ENCODE measurements around the gene RAD54L. TPM values are rescaled to one million over a fixed set of nuclear protein-coding genes. Genes with fewer than 3 reads are reported as not detected.

Gene RAD54L
- total RNA-seq, 1 experiment from 2014 or later = 49.0 TPM

DNA sequence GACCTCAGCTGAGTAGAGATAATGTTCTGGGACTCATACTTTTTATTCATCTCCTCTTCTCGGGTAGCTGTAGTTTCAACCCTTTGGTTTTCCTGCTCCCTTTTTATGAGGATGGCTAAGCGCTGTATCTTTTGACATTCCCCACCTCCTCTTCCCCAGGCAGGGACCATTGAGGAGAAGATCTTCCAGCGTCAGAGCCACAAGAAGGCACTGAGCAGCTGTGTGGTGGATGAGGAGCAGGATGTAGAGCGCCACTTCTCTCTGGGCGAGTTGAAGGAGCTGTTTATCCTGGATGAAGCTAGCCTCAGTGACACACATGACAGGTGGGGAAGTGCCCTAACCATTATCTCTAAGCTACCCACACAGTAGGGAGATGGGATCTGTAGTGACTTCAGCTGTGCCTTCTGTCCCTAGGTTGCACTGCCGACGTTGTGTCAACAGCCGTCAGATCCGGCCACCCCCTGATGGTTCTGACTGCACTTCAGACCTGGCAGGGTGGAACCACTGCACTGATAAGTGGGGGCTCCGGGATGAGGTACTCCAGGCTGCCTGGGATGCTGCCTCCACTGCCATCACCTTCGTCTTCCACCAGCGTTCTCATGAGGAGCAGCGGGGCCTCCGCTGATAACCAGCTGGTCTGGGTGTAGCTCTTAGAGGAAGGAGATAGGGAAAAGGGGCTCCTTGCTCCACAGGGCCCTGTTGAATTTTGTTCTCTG, 30.3 kb downstream of the RAD54L start:
- ChIA-PET CTCF (no interaction called here), POLR2A (ENCODE audit: low non-redundant PET) (no interaction called here)
- intact Hi-C loops (cut with micrococcal nuclease; ENCODE audit: unreplicated experiment) = no loop called here
- Histone ChIP-seq H3K36me3 (ENCODE audit: insufficient read depth, low read length, poor library complexity, severe bottlenecking) (peaks cover 91% of the 10 kb centered on the region), H3K4me1 (ENCODE audit: insufficient read depth, low read length, poor library complexity, severe bottlenecking) (no peaks in the 10 kb centered on the region), H3K27me3 (replicated peaks; ENCODE audit: insufficient read depth, low read depth, low read length, poor library complexity) (no peaks in the 10 kb centered on the region), H3K27ac (ENCODE audit: low read depth, low read length, poor library complexity, severe bottlenecking) (no peak overlapping the region), H3K4me3 (ENCODE audit: low read depth, low read length, poor library complexity, severe bottlenecking) (no peak overlapping the region), H3K9me3 (ENCODE audit: low read depth, low read length, poor library complexity, severe bottlenecking) (no peaks in the 10 kb centered on the region)
- BruUV-seq (replicated peaks) = no TSS peak
- TF ChIP-seq EZH2 (IDR thresholded peaks at IDR 0.05; ENCODE audit: borderline replicate concordance, low read depth, low read length, poor library complexity, severe bottlenecking) (no peak), CTCF (conservative IDR thresholded peaks at IDR 0.05; ENCODE audit: low read depth, low read length) (no peak)
- no peak for DNase-seq (ENCODE audit: low spot score)

DNA sequence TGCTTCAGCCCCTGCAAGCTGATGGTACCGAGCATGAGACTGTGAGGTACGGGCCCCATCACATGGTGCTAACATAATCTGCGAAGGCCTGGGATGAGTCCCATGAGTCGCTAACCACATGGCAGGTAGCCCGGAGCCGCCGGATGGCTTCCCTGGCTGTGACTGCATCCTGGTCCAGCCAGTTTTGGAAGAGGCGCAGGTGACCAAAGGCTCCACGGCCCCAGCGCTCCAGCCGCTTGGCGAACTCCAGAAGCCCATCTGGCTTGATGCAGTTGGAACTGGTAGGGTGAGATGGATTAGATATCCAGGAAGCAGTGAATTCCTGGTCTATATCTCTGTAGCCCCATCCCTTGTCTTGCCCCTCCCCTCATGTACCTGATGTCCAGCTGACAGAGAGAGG, 31.2 kb downstream of the RAD54L start:
- Histone ChIP-seq H3K27ac (ENCODE audit: low read depth, low read length, poor library complexity, severe bottlenecking) (no peak overlapping the region), H3K27me3 (replicated peaks; ENCODE audit: insufficient read depth, low read depth, low read length, poor library complexity) (no peaks in the 10 kb centered on the region), H3K4me3 (ENCODE audit: low read depth, low read length, poor library complexity, severe bottlenecking) (no peak overlapping the region), H3K9me3 (ENCODE audit: low read depth, low read length, poor library complexity, severe bottlenecking) (no peaks in the 10 kb centered on the region), H3K4me1 (ENCODE audit: insufficient read depth, low read length, poor library complexity, severe bottlenecking) (no peaks in the 10 kb centered on the region), H3K36me3 (ENCODE audit: insufficient read depth, low read length, poor library complexity, severe bottlenecking) (peaks cover 82% of the 10 kb centered on the region)
- ChIA-PET CTCF (no interaction called here), POLR2A (ENCODE audit: low non-redundant PET) (no interaction called here)
- intact Hi-C loops (cut with micrococcal nuclease; ENCODE audit: unreplicated experiment) = no loop called here
- no TSS peak for BruUV-seq (replicated peaks)
- no peak for DNase-seq (ENCODE audit: low spot score)
- no peak for TF ChIP-seq EZH2 (IDR thresholded peaks at IDR 0.05; ENCODE audit: borderline replicate concordance, low read depth, low read length, poor library complexity, severe bottlenecking)
- no peak for TF ChIP-seq CTCF (conservative IDR thresholded peaks at IDR 0.05; ENCODE audit: low read depth, low read length)

DNA sequence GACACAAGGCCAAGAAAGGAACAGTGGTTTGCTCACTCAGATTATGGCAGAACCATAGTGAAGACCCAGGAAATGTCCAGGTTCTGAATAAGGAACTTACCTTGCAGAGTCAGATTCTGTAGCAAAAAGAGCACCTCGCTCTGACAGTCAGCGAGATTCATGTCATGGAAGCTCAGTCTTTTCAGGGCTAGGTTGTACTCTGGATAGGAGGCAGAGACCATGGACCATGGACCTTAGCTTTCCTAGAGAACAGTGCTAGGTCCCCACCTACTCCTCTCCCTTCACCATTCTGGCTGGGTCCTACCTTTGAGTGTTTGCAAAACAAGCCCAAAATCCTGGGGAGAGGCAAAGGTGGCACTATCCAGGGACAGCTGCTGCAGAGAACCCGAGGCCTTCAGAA, 32.5 kb downstream of the RAD54L start:
- no peak overlapping the region for H3K27ac ChIP-seq (ENCODE audit: low read depth, low read length, poor library complexity, severe bottlenecking)
- TF ChIP-seq CTCF (conservative IDR thresholded peaks at IDR 0.05; ENCODE audit: low read depth, low read length) (no peak), EZH2 (IDR thresholded peaks at IDR 0.05; ENCODE audit: borderline replicate concordance, low read depth, low read length, poor library complexity, severe bottlenecking) (no peak)
- H3K4me1 ChIP-seq (ENCODE audit: insufficient read depth, low read length, poor library complexity, severe bottlenecking) = peaks cover 4% of the 10 kb centered on the region
- ChIA-PET CTCF (interaction anchor here (0.5 kb wide), 1 partner anchor 27 kb away, joined by 3 read pairs; no protein-coding TSS in a partner anchor), POLR2A (ENCODE audit: low non-redundant PET) (no interaction called here)
- DNase-seq (ENCODE audit: low spot score) = no peak
- H3K4me3 ChIP-seq (ENCODE audit: low read depth, low read length, poor library complexity, severe bottlenecking) = no peak overlapping the region
- intact Hi-C loops (cut with micrococcal nuclease; ENCODE audit: unreplicated experiment) = no loop called here
- no TSS peak for BruUV-seq (replicated peaks)
- peaks cover 81% of the 10 kb centered on the region for H3K36me3 ChIP-seq (ENCODE audit: insufficient read depth, low read length, poor library complexity, severe bottlenecking)
- no peaks in the 10 kb centered on the region for H3K9me3 ChIP-seq (ENCODE audit: low read depth, low read length, poor library complexity, severe bottlenecking)
- H3K27me3 ChIP-seq (replicated peaks; ENCODE audit: insufficient read depth, low read depth, low read length, poor library complexity) = no peaks in the 10 kb centered on the region

Data from A673 (cell line).